Activated T-helper 17 cell treated with anti-CD3 and anti-CD28 coated beads, Interleukin-2, amount 50 U/mL, for 72 hours (primary cell): Measurements from ENCODE around the gene CDS1. TPM values are rescaled to one million over a fixed set of nuclear protein-coding genes. Genes with fewer than 3 reads are reported as not detected.

Experiments
- ATAC-seq: fragments of 150-1000 bp; cut with Tn5 transposase; replicated peaks from 2 replicates; pipeline ENCODE4 v1.10.0; 2021; ENCODE audit warnings: mild to moderate bottlenecking, moderate library complexity
- H3K27ac Mint-ChIP-seq: one replicate; pipeline ENCODE4 v1.8.0; 2022; ENCODE audit warnings: mixed read lengths
- H3K27me3 Mint-ChIP-seq: one replicate; pipeline ENCODE4 v1.8.0; 2022; ENCODE audit warnings: mixed read lengths
- H3K36me3 Mint-ChIP-seq: one replicate; pipeline ENCODE4 v1.8.0; 2022; ENCODE audit warnings: low read depth, mild to moderate bottlenecking, mixed read lengths
- H3K4me1 Mint-ChIP-seq: one replicate; pipeline ENCODE4 v1.8.0; 2022; ENCODE audit warnings: mixed read lengths
- H3K4me3 Mint-ChIP-seq: one replicate; pipeline ENCODE4 v1.8.0; 2022; ENCODE audit warnings: mild to moderate bottlenecking, mixed read lengths
- H3K9me3 Mint-ChIP-seq: one replicate; pipeline ENCODE4 v1.8.0; 2022; ENCODE audit warnings: mixed read lengths
- total RNA-seq, 2 donors: library from RNA; stranded (reverse); gene quantifications; one replicate each; pipeline ENCODE4 v1.2.3, GENCODE V29; 2022

The CDS1 gene
- total RNA-seq, 2 donors from 2014 or later = 0.15 to 0.16 TPM

DNA sequence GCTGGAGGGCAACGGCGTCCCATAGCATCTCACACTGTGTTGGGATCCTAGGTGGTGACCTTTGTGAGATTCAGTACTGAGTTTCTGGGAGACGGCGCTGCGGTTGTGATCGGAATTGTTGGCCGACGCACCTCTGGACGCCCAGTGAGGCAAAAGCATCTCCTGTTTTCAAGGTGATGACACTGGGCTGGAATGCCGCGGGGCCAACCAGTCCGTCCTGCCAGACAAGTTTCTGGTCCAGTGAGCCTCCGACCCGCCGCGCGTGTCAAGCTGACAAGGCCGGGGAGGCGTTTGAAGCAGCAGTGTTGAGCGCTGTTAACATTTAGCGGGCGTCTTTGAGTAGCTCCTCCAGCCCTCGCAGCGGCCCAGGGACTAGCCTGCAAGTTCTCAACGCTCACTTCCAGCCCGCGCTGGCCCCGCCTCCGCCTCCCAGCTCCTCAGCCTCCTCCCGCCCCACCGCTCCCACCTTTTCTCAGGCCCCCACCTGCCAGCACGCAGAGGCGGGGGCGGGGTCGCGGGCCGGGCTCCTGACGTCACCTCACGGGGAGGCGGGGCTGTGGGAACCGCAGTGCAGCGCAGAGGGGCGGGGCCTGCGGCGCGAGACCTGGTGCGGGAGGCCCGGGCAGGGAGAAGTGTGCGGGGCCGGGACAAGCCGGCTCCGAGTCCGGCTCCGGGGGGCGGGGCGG, 482 bp upstream of the CDS1 start:
- Mint-ChIP-seq H3K27me3 (peaks cover 35% of the 10 kb centered on the region), H3K9me3 (no peaks in the 10 kb centered on the region), H3K4me1 (peaks cover 13% of the 10 kb centered on the region), H3K27ac (no peak overlapping the region), H3K4me3 (peak overlapping the region; percentile 79), H3K36me3 (no peaks in the 10 kb centered on the region)
- ATAC-seq = peak; percentile 78

GRCh38 chr4:84583876-84584380, 1.0 kb downstream of the CDS1 start:
- peak overlapping the region; percentile 13 for H3K27ac Mint-ChIP-seq
- ATAC-seq = no peak
- H3K4me1 Mint-ChIP-seq = peaks cover 13% of the 10 kb centered on the region
- H3K9me3 Mint-ChIP-seq = no peaks in the 10 kb centered on the region
- no peaks in the 10 kb centered on the region for H3K36me3 Mint-ChIP-seq
- H3K4me3 Mint-ChIP-seq = peak overlapping the region; percentile 79
- peaks cover 33% of the 10 kb centered on the region for H3K27me3 Mint-ChIP-seq

- no peaks in the 10 kb centered on the region for H3K9me3 Mint-ChIP-seq
- no peak overlapping the region for H3K27ac Mint-ChIP-seq
- no peak for ATAC-seq
- H3K4me3 Mint-ChIP-seq = no peak overlapping the region
- peaks cover 31% of the 10 kb centered on the region for H3K27me3 Mint-ChIP-seq
- peaks cover 13% of the 10 kb centered on the region for H3K4me1 Mint-ChIP-seq
- H3K36me3 Mint-ChIP-seq = no peaks in the 10 kb centered on the region
These were observed 2.3 kb downstream of the CDS1 start for GRCh38 chr4:84585251-84585650.

- Mint-ChIP-seq H3K36me3 (no peaks in the 10 kb centered on the region), H3K4me1 (no peaks in the 10 kb centered on the region), H3K9me3 (no peaks in the 10 kb centered on the region), H3K4me3 (no peak overlapping the region), H3K27me3 (no peaks in the 10 kb centered on the region), H3K27ac (no peak overlapping the region)
- ATAC-seq = no peak
These were observed 11.8 kb downstream of the CDS1 start for GRCh38 chr4:84594724-84595123.

GRCh38 chr4:84596826-84597225, 13.9 kb downstream of the CDS1 start:
- no peaks in the 10 kb centered on the region for H3K36me3 Mint-ChIP-seq
- no peak overlapping the region for H3K27ac Mint-ChIP-seq
- H3K9me3 Mint-ChIP-seq = no peaks in the 10 kb centered on the region
- no peaks in the 10 kb centered on the region for H3K4me1 Mint-ChIP-seq
- peak; percentile 47 for ATAC-seq
- no peak overlapping the region for H3K4me3 Mint-ChIP-seq
- H3K27me3 Mint-ChIP-seq = no peaks in the 10 kb centered on the region

DNA sequence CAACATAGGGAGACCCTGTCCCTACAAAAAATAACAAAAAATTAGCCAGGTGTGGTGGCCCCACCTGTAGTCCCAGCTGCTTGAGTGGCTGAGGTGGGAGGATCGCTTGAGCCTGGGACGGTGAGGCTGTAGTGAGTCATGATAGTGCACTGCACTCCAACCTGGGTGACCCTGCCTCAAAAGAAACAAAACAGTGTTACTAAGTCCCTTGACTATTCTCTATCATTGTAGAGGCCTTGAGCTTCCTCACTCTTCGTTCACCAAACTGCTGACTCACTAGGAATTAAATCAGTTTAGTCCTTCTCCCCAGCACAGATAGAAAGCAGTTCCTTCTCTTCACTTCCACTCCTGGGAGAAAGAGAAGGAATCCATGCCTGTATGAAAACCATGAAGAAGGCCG, 14.5 kb downstream of the CDS1 start:
- H3K9me3 Mint-ChIP-seq = no peaks in the 10 kb centered on the region
- H3K36me3 Mint-ChIP-seq = no peaks in the 10 kb centered on the region
- H3K4me3 Mint-ChIP-seq = no peak overlapping the region
- no peak overlapping the region for H3K27ac Mint-ChIP-seq
- H3K4me1 Mint-ChIP-seq = no peaks in the 10 kb centered on the region
- ATAC-seq = no peak
- no peaks in the 10 kb centered on the region for H3K27me3 Mint-ChIP-seq

DNA sequence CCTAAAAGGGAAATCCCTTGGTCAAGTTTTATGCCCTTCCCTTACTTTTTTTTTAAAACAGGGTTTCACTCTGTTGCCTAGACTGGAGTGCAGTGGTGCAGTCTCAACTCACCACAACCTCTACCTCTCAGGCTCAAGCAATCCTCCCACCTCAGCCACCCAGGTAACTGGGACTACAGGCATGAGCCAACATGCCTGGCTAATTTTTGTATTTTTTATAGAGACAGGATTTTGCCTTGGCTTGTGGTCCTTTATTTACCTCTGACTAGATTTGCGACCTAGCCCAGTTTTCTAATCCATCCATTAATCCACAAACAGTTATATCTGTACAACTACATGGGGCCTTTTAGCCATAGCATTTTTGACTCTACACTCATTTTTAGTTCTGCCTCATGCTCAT, 23.7 kb downstream of the CDS1 start:
- ATAC-seq = no peak
- no peak overlapping the region for H3K4me3 Mint-ChIP-seq
- no peaks in the 10 kb centered on the region for H3K9me3 Mint-ChIP-seq
- H3K27ac Mint-ChIP-seq = no peak overlapping the region
- no peaks in the 10 kb centered on the region for H3K4me1 Mint-ChIP-seq
- H3K36me3 Mint-ChIP-seq = no peaks in the 10 kb centered on the region
- no peaks in the 10 kb centered on the region for H3K27me3 Mint-ChIP-seq

GRCh38 chr4:84611531-84611930, 28.6 kb downstream of the CDS1 start:
- Mint-ChIP-seq H3K4me3 (no peak overlapping the region), H3K27ac (no peak overlapping the region), H3K4me1 (no peaks in the 10 kb centered on the region), H3K27me3 (no peaks in the 10 kb centered on the region), H3K36me3 (no peaks in the 10 kb centered on the region), H3K9me3 (no peaks in the 10 kb centered on the region)
- no peak for ATAC-seq

DNA sequence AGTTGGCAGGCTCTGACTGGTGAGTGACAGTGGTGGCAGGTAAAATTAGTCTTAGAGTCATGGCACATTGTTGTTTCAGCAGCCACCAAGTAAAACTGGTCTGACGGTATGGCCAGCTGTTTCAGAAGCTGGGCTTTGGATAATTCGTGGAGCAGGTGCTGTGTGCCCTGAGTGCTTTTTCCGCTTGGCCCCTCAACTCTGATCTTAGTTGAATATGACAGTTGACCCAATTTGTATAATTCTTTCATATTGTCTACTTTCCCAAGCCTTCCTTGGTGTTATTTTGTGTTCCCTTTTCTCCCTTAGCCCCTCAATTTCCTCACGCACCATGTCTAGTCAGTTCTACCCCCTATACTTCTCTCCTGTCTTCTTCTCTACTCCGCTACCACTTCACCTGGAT, 32.0 kb downstream of the CDS1 start:
- H3K27me3 Mint-ChIP-seq = no peaks in the 10 kb centered on the region
- H3K36me3 Mint-ChIP-seq = no peaks in the 10 kb centered on the region
- H3K27ac Mint-ChIP-seq = no peak overlapping the region
- no peaks in the 10 kb centered on the region for H3K9me3 Mint-ChIP-seq
- H3K4me3 Mint-ChIP-seq = no peak overlapping the region
- H3K4me1 Mint-ChIP-seq = no peaks in the 10 kb centered on the region
- no peak for ATAC-seq

DNA sequence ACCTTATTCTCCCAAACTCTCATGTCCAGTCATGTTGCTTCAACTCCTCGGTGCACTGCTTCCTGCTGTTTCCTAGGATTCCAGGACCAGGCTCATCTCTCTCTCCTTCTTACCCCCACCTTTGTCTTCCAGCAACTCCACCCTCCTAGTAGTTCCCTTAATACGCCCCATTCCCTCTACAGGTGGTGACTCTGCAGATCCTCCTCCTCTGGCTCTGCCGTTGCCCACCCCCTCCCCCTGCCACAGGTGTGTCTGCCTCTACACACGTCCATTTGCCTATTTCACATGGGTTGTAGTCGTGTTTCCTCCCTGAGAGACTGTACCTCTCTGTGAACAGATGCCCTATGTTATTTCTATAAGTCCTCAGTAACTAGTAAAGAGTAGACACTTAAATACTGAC, 32.4 kb downstream of the CDS1 start:
- no peak for ATAC-seq
- Mint-ChIP-seq H3K36me3 (no peaks in the 10 kb centered on the region), H3K27ac (no peak overlapping the region), H3K4me3 (no peak overlapping the region), H3K9me3 (no peaks in the 10 kb centered on the region), H3K4me1 (no peaks in the 10 kb centered on the region), H3K27me3 (no peaks in the 10 kb centered on the region)

DNA sequence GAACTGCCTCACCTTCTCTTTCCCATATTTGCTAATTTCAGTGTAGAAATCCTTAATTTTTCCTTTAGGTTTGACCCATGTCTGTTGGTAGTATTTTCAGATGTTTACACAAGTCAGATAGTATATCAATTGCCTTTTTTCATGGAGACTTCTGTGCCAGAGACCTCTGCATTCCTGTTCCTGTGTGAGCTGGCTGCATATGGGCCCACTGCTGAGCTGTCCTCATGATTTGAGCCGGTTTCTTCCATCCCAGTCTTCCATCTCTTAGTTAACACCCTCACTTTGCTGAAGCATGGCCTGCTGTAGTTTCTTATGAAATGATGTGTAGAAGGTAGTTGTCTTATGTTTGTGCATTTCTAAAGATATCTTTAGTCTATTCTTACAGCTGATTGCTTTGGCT, 40.0 kb downstream of the CDS1 start:
- Mint-ChIP-seq H3K27me3 (no peaks in the 10 kb centered on the region), H3K9me3 (peaks cover 6% of the 10 kb centered on the region), H3K4me3 (no peak overlapping the region), H3K27ac (no peak overlapping the region), H3K36me3 (no peaks in the 10 kb centered on the region), H3K4me1 (no peaks in the 10 kb centered on the region)
- ATAC-seq = no peak

DNA sequence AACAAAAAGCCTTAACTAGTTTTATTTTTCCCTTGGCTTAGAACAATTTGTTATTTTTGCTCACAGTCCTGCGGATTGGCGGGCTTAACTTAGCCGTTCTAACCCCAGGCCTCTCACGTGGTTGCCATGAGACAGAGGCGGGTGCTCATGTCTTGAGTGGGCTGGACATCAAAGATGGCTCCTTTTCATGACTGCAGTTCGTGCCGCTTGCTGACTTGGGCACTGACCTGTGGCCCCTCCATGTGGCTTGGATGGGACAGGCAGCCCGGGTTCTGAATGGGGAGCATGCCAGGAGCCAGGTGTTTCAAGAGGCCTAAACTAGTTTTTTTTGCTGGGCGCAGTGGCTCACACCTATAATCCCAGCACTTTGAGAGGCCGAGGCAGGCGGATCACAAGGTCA, 40.7 kb downstream of the CDS1 start:
- Mint-ChIP-seq H3K36me3 (no peaks in the 10 kb centered on the region), H3K4me3 (no peak overlapping the region), H3K27ac (no peak overlapping the region), H3K27me3 (no peaks in the 10 kb centered on the region), H3K4me1 (no peaks in the 10 kb centered on the region), H3K9me3 (peaks cover 6% of the 10 kb centered on the region)
- ATAC-seq = no peak

DNA sequence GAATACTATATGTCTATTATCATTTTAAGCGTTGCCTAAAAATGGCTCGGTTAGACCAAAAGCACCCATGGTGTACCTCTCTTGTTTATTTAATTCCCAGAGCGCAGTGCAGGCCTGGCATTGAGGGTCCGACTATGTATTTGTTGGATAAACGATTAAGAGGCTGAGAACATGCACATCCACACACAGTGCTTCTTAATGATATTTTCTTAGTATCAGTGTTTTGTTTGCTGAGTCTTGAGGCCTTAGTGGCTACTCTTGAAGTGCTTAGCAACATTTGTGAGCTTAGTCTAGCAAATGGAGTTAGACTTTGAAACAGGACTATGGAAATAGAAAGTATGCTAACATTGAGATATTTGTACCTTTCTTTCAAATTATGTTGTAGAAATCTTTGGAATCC, 43.7 kb downstream of the CDS1 start:
- Mint-ChIP-seq H3K27me3 (no peaks in the 10 kb centered on the region), H3K4me3 (no peak overlapping the region)

GRCh38 chr4:84631573-84631972, 48.6 kb downstream of the CDS1 start:
- Mint-ChIP-seq H3K36me3 (no peaks in the 10 kb centered on the region), H3K4me3 (no peak overlapping the region), H3K27ac (no peak overlapping the region), H3K4me1 (no peaks in the 10 kb centered on the region), H3K9me3 (no peaks in the 10 kb centered on the region), H3K27me3 (no peaks in the 10 kb centered on the region)
- ATAC-seq = no peak

More for the DNA sequence above, 43.7 kb downstream of the CDS1 start:
- Mint-ChIP-seq H3K36me3 (no peaks in the 10 kb centered on the region), H3K4me1 (no peaks in the 10 kb centered on the region), H3K27ac (no peak overlapping the region), H3K9me3 (peaks cover 6% of the 10 kb centered on the region)
- no peak for ATAC-seq

DNA sequence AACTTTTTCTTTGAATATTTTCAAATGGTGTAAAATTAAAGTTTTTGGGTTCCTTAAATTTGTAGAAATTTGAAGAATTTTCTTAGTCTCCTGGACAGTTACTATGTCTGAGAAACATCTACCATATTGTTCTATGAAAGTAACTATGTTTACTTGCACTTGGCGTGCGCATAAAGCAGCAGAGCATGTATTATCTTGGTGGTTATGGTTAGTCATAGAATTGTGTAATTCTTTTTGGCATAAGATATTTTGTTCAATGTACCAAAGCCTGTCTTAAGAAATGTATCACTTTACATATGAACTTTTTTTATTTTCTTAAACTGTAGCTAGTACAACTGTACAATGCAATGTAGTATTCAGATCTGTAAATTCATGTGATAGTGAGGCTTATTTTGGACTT, 49.2 kb downstream of the CDS1 start:
- Mint-ChIP-seq H3K27me3 (no peaks in the 10 kb centered on the region), H3K27ac (no peak overlapping the region), H3K4me1 (no peaks in the 10 kb centered on the region), H3K36me3 (no peaks in the 10 kb centered on the region), H3K4me3 (no peak overlapping the region), H3K9me3 (no peaks in the 10 kb centered on the region)
- no peak for ATAC-seq

DNA sequence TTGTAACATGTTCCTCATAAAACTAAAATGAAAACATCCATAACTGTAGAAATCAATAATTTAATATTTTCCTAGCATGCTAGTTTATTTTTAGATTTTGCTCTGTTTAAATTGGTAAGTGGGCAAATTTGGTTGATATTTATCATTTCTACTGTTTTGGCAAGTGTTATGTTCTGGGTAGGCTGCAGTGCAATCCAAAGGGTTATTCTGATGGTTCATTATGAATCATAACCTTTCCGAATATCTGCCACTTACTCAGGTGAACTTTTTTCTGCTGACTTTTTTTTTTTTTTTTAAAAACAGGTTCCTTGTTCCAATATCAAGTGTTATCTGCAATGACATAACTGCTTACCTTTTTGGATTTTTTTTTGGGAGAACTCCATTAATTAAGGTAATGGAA, 52.0 kb downstream of the CDS1 start:
- no peaks in the 10 kb centered on the region for H3K27me3 Mint-ChIP-seq
- H3K4me1 Mint-ChIP-seq = no peaks in the 10 kb centered on the region
- no peaks in the 10 kb centered on the region for H3K36me3 Mint-ChIP-seq
- H3K27ac Mint-ChIP-seq = no peak overlapping the region
- no peak overlapping the region for H3K4me3 Mint-ChIP-seq
- H3K9me3 Mint-ChIP-seq = no peaks in the 10 kb centered on the region
- ATAC-seq = no peak
